ENCODE results near the gene ACKR2.

Gene ACKR2

DNA sequence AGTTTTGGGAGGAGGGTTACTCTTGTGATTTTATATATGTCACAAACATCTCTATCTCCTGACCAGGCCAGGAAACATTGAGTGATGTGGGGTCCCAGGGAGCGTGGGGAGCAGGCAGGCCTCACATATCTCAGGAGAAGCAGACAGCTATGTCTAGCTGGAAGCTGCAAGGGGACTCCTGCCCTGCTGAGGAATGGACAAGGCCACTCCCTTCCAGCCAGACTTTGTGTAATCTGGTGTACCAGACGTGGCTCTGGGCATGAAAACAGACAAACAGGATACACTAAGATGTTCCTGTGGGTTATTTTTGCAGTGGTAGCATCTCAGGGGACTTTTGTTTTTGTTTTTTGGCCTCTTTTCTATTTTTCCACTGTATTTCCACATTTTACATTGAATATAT, 43.2 kb downstream of the ACKR2 start:
- TF ChIP-seq, protein P1, sequence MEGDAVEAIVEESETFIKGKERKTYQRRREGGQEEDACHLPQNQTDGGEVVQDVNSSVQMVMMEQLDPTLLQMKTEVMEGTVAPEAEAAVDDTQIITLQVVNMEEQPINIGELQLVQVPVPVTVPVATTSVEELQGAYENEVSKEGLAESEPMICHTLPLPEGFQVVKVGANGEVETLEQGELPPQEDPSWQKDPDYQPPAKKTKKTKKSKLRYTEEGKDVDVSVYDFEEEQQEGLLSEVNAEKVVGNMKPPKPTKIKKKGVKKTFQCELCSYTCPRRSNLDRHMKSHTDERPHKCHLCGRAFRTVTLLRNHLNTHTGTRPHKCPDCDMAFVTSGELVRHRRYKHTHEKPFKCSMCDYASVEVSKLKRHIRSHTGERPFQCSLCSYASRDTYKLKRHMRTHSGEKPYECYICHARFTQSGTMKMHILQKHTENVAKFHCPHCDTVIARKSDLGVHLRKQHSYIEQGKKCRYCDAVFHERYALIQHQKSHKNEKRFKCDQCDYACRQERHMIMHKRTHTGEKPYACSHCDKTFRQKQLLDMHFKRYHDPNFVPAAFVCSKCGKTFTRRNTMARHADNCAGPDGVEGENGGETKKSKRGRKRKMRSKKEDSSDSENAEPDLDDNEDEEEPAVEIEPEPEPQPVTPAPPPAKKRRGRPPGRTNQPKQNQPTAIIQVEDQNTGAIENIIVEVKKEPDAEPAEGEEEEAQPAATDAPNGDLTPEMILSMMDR (tag by site-specific recombination; IDR thresholded peaks at IDR 0.05), result no peak
- no peak for TF ChIP-seq ZNF391 (tag by site-specific recombination; IDR thresholded peaks at IDR 0.05; ENCODE audit: borderline replicate concordance, low read depth)
- TF ChIP-seq GLIS2 (tag by site-specific recombination; IDR thresholded peaks at IDR 0.05), result no peak
- TF ChIP-seq KLF1 (tag by site-specific recombination; IDR thresholded peaks at IDR 0.05), result no peak
- TF ChIP-seq, protein P2, sequence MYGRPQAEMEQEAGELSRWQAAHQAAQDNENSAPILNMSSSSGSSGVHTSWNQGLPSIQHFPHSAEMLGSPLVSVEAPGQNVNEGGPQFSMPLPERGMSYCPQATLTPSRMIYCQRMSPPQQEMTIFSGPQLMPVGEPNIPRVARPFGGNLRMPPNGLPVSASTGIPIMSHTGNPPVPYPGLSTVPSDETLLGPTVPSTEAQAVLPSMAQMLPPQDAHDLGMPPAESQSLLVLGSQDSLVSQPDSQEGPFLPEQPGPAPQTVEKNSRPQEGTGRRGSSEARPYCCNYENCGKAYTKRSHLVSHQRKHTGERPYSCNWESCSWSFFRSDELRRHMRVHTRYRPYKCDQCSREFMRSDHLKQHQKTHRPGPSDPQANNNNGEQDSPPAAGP (tag by site-specific recombination; IDR thresholded peaks at IDR 0.05), result no peak
- TF ChIP-seq GFI1B (tag by site-specific recombination; IDR thresholded peaks at IDR 0.05), result no peak
- TF ChIP-seq, protein P3, sequence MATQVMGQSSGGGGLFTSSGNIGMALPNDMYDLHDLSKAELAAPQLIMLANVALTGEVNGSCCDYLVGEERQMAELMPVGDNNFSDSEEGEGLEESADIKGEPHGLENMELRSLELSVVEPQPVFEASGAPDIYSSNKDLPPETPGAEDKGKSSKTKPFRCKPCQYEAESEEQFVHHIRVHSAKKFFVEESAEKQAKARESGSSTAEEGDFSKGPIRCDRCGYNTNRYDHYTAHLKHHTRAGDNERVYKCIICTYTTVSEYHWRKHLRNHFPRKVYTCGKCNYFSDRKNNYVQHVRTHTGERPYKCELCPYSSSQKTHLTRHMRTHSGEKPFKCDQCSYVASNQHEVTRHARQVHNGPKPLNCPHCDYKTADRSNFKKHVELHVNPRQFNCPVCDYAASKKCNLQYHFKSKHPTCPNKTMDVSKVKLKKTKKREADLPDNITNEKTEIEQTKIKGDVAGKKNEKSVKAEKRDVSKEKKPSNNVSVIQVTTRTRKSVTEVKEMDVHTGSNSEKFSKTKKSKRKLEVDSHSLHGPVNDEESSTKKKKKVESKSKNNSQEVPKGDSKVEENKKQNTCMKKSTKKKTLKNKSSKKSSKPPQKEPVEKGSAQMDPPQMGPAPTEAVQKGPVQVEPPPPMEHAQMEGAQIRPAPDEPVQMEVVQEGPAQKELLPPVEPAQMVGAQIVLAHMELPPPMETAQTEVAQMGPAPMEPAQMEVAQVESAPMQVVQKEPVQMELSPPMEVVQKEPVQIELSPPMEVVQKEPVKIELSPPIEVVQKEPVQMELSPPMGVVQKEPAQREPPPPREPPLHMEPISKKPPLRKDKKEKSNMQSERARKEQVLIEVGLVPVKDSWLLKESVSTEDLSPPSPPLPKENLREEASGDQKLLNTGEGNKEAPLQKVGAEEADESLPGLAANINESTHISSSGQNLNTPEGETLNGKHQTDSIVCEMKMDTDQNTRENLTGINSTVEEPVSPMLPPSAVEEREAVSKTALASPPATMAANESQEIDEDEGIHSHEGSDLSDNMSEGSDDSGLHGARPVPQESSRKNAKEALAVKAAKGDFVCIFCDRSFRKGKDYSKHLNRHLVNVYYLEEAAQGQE (tag by site-specific recombination; IDR thresholded peaks at IDR 0.05), result no peak
- TF ChIP-seq ZNF785 (tag by site-specific recombination; IDR thresholded peaks at IDR 0.05), result no peak
- TF ChIP-seq ZNF350 (tag by site-specific recombination; IDR thresholded peaks at IDR 0.05), result no peak
- TF ChIP-seq, protein P4, sequence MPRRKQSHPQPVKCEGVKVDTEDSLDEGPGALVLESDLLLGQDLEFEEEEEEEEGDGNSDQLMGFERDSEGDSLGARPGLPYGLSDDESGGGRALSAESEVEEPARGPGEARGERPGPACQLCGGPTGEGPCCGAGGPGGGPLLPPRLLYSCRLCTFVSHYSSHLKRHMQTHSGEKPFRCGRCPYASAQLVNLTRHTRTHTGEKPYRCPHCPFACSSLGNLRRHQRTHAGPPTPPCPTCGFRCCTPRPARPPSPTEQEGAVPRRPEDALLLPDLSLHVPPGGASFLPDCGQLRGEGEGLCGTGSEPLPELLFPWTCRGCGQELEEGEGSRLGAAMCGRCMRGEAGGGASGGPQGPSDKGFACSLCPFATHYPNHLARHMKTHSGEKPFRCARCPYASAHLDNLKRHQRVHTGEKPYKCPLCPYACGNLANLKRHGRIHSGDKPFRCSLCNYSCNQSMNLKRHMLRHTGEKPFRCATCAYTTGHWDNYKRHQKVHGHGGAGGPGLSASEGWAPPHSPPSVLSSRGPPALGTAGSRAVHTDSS (tag by site-specific recombination; IDR thresholded peaks at IDR 0.05), result no peak
- TF ChIP-seq ZNF791 (tag by site-specific recombination; IDR thresholded peaks at IDR 0.05), result no peak
- no peak for TF ChIP-seq ZBTB7A (tag by site-specific recombination; IDR thresholded peaks at IDR 0.05; ENCODE audit: low read depth)
- TF ChIP-seq KLF9 (tag by site-specific recombination; IDR thresholded peaks at IDR 0.05; ENCODE audit: low read depth), result no peak
- Histone ChIP-seq H3K36me3 (ENCODE audit: control insufficient read depth in 2 of 2, insufficient read depth in 1 of 2, low read length in 2 of 2) (no peaks in the 10 kb centered on the region), H3K9me3 (ENCODE audit: control insufficient read depth, insufficient read depth, low read depth, low read length) (no peaks in the 10 kb centered on the region), H3K4me3 (ENCODE audit: low read depth, low read length) (no peak overlapping the region), H3K4me1 (ENCODE audit: control insufficient read depth, insufficient read depth, low read length) (no peaks in the 10 kb centered on the region), H3K27ac (ENCODE audit: extremely low read depth, low read depth, low read length) (no peak overlapping the region)
- POLR2A ChIA-PET, result no interaction called here
- CTCF ChIA-PET, result interaction anchor here (0.6 to 1.9 kb wide), 4 partner anchors 8 to 22 kb away, joined by 3 to 8 read pairs (median 4); no protein-coding TSS in a partner anchor

DNA sequence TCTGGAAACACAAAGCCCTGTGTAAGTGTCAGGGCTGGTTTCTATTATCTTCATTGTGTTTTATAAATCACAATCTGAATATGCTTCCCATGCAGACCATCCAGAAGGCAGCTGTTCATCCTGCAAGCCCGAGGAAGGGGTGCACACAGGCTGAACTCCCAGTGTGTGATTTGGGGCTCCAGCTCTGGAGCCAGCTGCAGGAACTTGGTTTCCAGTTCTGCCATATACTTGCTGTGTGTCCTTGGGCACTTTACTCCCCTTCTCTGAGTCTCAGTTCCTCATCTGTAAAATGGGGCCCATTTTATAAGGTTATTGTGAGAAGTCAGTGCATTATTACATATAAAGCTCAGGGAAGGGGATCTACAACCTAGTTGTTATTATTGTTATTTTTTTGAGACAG, 43.8 kb downstream of the ACKR2 start:
- no peak overlapping the region for H3K4me3 ChIP-seq (ENCODE audit: low read depth, low read length)
- no peaks in the 10 kb centered on the region for H3K4me1 ChIP-seq (ENCODE audit: control insufficient read depth, insufficient read depth, low read length)
- no peaks in the 10 kb centered on the region for H3K9me3 ChIP-seq (ENCODE audit: control insufficient read depth, insufficient read depth, low read depth, low read length)
- TF ChIP-seq ZNF830 (tag by site-specific recombination; IDR thresholded peaks at IDR 0.05; ENCODE audit: low read depth) (no peak), ZNF768 (tag by site-specific recombination; IDR thresholded peaks at IDR 0.05) (0 out of 2 replicates have a peak, but pooled peaks have one; percentile 26)
- ChIA-PET CTCF (interaction anchor here (0.7 to 1.6 kb wide), 2 partner anchors 8 to 14 kb away, joined by 3 to 6 read pairs; no protein-coding TSS in a partner anchor), POLR2A (no interaction called here)
- no peak overlapping the region for H3K27ac ChIP-seq (ENCODE audit: extremely low read depth, low read depth, low read length)
- H3K36me3 ChIP-seq (ENCODE audit: control insufficient read depth in 2 of 2, insufficient read depth in 1 of 2, low read length in 2 of 2), result no peaks in the 10 kb centered on the region

Measured in HEK293 (cell line).